ENCODE data around the gene PPP6R2.
A peak's percentile ranks its signal among the peaks of the same experiment; 100 is the strongest.

PPP6R2 gene

DNA sequence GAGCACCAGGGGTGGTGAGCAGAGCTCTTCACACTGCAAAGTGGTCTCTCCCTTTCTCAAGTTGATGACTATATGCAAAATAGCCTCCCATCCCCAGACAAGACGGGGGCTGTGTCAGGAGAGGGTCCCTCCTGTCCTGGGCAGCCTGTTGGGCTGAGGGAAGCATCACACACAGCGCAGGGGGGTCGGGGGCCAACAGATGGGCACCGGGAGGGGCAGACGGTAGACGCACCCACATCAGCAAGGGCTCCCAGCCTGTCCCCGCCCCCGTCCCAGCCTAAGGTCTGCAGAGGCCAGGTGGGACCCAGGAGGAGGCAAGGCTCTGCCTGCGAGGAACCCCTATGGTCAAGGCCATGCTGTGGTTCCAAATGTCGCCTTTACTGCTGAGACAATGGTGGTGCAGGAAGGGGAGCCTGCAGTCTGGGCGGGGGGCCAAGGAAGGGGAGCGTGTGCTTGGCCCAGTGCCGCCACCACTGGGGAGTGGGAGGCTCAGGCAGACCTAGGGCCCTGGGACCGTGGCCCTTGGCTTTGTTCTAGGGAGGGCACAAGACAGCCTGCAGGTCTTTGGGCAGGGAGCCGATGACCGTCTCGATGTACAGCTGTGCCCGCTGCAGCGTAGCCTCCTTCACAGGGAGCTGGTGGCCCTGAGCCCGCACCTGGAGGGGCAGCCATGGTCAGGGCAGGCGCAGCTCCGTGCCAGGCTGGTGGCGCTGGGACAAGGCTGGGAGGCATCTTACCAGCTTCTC, 31.3 kb upstream of the PPP6R2 start:
- no peak for DNase-seq (ENCODE audit: low spot score)
- TF ChIP-seq, protein P1, sequence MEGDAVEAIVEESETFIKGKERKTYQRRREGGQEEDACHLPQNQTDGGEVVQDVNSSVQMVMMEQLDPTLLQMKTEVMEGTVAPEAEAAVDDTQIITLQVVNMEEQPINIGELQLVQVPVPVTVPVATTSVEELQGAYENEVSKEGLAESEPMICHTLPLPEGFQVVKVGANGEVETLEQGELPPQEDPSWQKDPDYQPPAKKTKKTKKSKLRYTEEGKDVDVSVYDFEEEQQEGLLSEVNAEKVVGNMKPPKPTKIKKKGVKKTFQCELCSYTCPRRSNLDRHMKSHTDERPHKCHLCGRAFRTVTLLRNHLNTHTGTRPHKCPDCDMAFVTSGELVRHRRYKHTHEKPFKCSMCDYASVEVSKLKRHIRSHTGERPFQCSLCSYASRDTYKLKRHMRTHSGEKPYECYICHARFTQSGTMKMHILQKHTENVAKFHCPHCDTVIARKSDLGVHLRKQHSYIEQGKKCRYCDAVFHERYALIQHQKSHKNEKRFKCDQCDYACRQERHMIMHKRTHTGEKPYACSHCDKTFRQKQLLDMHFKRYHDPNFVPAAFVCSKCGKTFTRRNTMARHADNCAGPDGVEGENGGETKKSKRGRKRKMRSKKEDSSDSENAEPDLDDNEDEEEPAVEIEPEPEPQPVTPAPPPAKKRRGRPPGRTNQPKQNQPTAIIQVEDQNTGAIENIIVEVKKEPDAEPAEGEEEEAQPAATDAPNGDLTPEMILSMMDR (IDR thresholded peaks at IDR 0.05; ENCODE audit: extremely low read depth, missing control alignments) = no peak

DNA sequence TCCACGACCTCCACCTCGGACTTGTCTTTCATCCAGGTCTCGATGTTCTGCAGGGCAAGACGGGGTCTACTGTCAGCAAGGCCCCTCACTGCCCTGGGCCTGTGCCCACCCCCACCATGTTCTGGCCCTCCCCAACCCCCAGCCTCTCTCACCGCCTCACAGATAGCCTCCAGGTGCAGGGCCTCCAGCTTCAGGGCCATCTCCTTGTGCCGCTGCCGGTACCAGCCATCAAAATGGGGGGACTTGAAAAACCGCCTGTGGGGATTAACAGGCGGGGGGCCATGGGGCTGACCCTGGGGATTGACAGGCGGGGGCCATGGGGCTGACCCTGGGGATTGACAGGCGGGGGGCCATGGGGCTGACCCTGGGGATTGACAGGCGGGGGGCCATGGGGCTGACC, 30.8 kb upstream of the PPP6R2 start:
- DNase-seq (ENCODE audit: low spot score) = no peak
- TF ChIP-seq, protein P1 (IDR thresholded peaks at IDR 0.05; ENCODE audit: extremely low read depth, missing control alignments) = no peak

DNA sequence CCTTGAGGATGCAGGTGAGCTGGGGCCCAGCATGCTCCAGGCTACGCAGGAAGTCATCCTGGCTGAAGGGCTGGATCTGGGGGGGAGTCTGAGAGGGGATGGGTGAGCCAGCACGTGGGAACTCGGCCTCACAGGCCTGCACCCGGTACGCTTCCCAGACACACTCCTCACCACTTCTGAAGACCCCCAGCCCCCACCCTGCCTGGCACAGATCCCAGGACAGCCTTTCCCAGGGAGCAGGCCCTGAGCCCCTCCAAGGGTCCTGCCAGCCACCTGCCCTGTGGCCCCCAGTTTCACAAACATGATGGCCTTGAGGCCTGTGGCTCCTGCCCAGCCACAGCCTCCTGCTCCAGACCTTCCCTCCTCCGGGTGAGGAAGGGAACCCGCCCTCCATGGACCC, 30.1 kb upstream of the PPP6R2 start:
- no peak for DNase-seq (ENCODE audit: low spot score)
- TF ChIP-seq, protein P1 (IDR thresholded peaks at IDR 0.05; ENCODE audit: extremely low read depth, missing control alignments) = no peak

GRCh38 chr22:50313600-50313999, 29.5 kb upstream of the PPP6R2 start:
- no peak for DNase-seq (ENCODE audit: low spot score)

GRCh38 chr22:50314081-50314454, 29.1 kb upstream of the PPP6R2 start:
- TF ChIP-seq, protein P1 (IDR thresholded peaks at IDR 0.05; ENCODE audit: extremely low read depth, missing control alignments) = no peak

More at GRCh38 chr22:50313600-50313999, 29.5 kb upstream of the PPP6R2 start:
- TF ChIP-seq, protein P1 (IDR thresholded peaks at IDR 0.05; ENCODE audit: extremely low read depth, missing control alignments) = no peak

DNA sequence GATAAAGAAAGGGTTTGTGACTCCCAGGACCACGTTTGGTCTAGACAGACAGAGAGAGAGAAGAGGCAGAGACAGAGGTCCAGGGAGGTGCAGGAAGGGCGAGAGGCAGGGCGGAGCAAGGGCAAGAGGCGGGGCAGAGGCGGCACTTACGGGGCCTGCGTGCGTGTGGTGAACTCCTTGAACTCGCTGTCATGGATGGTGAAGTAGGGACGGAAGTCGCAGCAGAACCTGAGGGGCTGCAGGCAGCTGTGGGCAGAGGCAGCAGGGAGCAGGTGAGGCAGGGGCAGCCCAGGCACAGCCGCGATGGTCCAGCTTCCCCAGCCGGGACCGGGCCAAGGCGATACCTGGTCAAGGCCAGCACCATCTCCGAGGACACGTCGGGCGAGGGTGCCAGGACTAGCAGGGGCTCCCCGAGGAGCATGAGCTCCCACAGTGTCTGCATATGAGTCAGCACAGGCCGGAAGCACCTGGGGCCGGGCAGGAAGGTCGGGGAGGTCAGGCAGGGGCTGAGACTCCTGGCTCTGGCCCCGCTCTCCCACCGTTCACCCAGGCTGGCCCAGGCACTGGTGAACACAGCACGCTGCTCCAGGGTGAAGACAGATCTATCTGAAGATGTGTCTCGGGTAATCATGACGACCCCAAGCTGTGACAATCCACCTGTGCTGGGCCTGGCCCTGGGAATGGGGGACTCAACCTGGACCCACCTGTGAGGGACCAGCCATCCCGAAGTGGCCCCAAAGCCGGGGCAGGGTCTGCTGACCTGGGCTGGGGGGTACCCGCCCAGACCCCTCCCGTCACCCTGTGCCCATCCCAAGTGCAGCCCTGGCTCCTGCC, 28.5 kb upstream of the PPP6R2 start:
- peak; percentile 92 for DNase-seq (ENCODE audit: low spot score)

More at GRCh38 chr22:50314081-50314454, 29.1 kb upstream of the PPP6R2 start:
- DNase-seq (ENCODE audit: low spot score) = no peak

More for the DNA sequence above, 28.5 kb upstream of the PPP6R2 start:
- TF ChIP-seq, protein P1 (IDR thresholded peaks at IDR 0.05; ENCODE audit: extremely low read depth, missing control alignments) = no peak
